Fibroblast of the aortic adventitia (primary cell): ENCODE measurements around the gene SMG7. TPM values are rescaled to one million over a fixed set of nuclear protein-coding genes. Genes with fewer than 3 reads are reported as not detected.

Source experiments
- DNase-seq: peaks from one replicate; pipeline ENCODE4 v3.0.0-alpha.2; 2010; ENCODE audit warnings: low read depth
- H3K4me3 ChIP-seq: 2 replicates; pipeline ENCODE4 v1.5.1; 2011; ENCODE audit warnings: low read depth, mild to moderate bottlenecking, control low read depth, low read length, moderate library complexity
- CTCF ChIP-seq: IDR thresholded peaks from 2 replicates; pipeline ENCODE4 v1.5.1; 2011; ENCODE audit warnings: mild to moderate bottlenecking, low read length, control low read depth, inconsistent platforms; ENCODE audit not compliant: insufficient read depth
- total RNA-seq: library from RNA; depleted of rRNA; stranded (reverse); fragments of >200 nt; gene quantifications from 2 replicates; pipeline ENCODE4 v1.2.3, GENCODE V29; 2012; ENCODE audit warnings: low replicate concordance

SMG7 gene
- total RNA-seq, 1 donor = 29.0 TPM

DNA sequence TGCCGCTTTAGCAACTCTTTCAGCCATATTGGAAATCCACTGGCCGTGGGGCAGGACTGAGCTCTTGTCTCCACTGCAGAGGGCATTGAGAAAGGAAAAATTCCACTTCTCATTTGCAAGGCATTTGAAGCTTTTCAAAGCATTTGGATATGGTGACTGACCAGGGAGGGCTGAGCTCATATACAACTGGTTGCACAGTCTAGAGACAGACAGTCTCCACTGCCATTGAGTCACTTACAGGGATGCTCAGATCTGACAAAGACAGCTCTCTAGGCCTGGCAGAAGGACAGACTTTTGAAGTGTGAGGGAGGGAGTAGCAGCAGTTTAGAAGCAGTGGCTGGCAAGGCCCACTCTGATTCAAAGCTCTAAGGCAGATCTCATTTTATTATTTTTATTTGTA is 93.7 kb downstream of the SMG7 start:
- no peak for TF ChIP-seq CTCF
- DNase-seq = no peak
- H3K4me3 ChIP-seq = no peak overlapping the region

DNA sequence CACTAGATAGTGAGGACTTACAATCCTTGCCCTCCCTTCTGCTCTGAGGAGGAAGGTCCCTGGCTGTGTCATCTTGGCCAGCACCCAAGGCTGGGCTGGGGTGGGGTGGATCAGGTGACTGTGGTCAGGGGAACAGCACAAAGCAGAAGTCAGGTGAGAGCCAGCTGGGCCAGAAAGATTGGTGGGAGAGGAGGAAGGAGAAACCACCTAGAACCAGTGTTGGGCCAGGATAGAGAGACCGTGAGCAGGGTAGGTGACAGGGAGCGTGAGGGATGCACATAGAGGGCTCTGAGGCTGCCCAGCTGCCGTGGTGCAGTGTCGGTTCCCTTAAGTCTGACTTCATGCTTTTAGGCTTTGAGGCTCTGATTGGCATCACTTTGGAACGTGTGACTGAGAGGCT is 95.3 kb downstream of the SMG7 start:
- no peak for TF ChIP-seq CTCF
- peak; percentile 36 for DNase-seq
- no peak overlapping the region for H3K4me3 ChIP-seq

- no peak for DNase-seq
- H3K4me3 ChIP-seq = no peak overlapping the region
- no peak for TF ChIP-seq CTCF
Observed at GRCh38 chr1:183568176-183569021, 96.1 kb downstream of the SMG7 start.

DNA sequence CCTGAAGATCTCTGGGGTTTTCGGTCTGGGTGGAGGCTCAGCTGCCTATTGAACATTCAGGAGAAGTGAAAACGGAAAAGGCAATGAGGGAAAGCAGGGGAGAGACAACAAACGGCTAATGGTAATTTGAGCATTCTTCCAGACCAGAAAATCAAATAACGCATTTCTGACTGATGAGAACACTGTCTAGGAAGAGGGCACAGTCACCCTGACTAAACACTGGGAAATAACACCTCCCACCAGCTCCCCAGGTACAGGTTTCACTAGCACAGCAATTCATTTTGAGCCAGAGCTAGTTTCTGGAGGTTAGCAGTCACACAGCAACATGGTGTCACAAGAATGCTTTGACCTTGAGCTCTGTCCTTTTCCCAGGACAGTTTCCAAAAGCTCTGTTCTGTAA is 96.8 kb downstream of the SMG7 start:
- H3K4me3 ChIP-seq = no peak overlapping the region
- TF ChIP-seq CTCF = no peak
- DNase-seq = no peak

DNA sequence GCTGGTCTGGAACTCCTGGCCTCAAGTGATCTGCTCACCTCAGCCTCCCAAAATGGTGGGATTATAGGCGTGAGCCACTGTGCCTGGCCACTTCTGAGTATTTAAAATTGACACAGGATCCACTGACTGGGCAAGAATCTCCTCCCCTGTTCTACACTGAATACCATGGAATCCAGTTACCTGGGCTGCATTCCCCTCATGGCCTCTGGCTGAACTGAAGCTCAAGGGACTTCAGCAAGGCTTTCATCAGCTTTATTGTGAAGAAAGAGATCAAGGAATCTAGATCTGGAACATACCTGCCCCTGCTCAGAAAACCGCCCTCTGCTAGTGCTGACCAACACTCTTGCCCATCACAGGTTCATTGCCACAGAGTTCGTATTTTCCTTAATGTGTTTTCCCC is 97.5 kb downstream of the SMG7 start:
- no peak for DNase-seq
- no peak overlapping the region for H3K4me3 ChIP-seq
- no peak for TF ChIP-seq CTCF

DNA sequence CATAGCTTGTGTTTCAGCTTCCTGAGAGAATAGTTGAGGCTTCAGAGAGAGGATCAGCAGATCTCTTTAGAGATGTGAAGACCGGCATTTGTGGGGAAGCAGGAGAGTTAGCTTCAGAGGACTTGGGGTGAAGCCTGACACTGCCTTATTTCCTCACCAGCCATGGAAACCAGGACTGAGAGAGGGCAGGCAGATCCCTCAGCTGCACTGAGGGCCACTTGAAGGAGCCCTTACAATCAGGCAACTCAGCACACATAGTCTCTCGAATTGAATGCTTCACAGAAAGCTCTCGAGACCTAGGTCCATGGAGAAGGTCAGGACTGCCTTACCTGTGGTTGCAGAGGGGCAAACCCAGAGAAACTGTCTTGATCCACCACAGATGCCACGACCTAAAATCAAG is 98.2 kb downstream of the SMG7 start:
- DNase-seq = no peak
- TF ChIP-seq CTCF = no peak
- no peak overlapping the region for H3K4me3 ChIP-seq
